HG02870 (cell line): Measurements from ENCODE around the gene SP6.

Source experiments
- ATAC-seq: cut with Tn5 transposase; IDR thresholded peaks from one replicate; pipeline ENCODE4 v1.9.1; 2021; ENCODE audit warnings: mild to moderate bottlenecking, moderate library complexity; ENCODE audit not compliant: unreplicated experiment

Gene SP6

DNA sequence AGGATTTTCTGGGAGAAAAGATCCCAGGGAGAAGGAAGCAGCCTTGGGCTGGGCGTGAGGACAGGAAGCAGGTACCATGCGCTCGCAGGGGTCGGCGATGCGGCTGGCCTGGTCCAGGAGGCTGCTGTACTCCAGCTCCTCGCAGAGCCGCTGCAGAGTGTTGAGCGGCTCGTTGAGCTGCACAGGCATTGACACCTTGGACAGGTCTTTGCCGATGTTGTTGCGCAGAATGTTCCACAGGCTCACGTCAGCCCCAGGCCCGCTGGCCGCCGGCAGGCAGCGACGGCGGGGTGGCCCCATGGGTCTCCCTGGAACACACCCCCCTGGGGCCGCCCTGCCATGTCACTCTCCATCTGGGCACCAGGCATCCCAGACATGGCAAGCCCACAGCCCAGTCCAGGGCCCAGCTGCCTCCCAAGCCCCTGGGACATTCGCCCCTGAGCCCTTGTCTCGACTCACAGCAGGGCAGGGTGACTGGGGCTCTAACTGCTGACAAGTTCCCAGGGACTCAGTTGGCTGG lies 37.4 kb downstream of the SP6 start:
- ATAC-seq, result no peak

DNA sequence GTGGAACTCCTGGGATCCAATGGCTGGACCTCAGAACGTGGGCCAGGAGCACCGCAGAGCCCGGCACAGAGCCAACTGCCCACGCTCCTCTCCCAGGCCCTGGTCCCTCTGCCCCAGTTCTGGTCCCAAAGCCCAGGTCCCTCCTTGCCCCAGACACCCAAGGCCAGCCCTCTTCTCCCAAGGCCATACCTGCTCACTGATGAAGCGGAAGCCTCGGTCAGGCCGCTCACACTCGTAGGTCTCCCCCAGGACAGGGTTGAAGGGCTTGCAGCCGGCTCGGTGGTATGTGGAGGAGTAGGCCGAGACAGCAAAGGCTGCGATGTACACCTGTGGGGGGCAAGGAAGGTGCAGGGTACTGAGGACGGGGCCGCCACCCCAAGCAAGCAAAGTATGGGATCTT lies 37.9 kb downstream of the SP6 start:
- ATAC-seq, result no peak

DNA sequence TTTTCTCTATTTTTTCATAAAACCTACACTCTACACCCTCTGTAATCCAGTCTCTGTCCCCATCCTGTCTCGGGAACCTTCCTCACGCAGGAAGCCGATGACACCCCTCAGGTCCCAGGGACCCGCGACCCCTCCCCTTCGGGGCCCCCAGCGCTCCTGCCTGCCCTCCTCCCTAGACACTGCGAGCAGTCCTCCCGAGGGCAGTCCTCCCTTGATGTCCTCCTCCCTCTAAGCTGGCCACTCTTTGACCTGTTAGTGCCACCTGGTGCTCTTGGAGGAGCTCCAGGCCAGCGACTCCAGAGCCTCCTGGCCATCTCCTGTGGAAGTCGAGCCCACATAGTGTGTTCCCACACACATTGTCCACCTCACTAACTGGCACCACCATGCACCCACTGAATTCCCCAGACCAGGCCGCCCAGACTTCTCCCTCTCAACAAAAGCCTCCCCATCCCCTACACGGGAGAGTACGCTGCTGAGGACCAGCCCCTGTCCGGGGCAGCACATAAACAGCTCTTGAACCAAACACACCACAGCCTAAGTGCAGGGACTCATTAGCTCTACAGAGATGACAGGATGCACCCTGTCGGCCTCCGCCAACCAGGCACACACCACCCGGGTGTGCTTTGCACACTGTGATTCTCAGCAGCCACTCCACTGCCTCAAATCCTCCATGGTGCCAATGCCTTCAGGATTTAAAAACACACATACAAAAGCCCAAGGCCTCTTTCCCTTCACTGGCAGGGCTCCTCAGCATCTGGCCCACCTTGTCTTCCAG lies 38.6 kb downstream of the SP6 start:
- ATAC-seq, result no peak

DNA sequence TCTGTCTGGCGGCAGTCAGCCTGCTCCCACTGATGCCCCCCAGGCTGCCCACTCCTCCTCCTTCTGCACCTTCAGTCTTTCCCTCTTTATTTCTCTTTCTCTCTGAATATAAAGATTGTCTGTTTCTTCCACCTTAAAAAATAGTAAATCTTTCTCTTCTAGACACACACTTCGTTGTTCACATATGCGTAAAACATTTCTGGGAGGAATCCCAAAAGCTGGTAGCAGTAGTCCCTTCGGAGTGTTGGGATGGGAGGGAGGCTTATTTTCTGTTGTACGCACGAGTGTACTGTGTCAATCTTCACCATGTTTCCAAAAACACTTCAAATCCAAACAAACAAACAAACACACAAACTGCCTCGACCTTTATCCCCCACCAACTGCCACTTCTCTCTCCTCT lies 39.3 kb downstream of the SP6 start:
- ATAC-seq, result no peak

DNA sequence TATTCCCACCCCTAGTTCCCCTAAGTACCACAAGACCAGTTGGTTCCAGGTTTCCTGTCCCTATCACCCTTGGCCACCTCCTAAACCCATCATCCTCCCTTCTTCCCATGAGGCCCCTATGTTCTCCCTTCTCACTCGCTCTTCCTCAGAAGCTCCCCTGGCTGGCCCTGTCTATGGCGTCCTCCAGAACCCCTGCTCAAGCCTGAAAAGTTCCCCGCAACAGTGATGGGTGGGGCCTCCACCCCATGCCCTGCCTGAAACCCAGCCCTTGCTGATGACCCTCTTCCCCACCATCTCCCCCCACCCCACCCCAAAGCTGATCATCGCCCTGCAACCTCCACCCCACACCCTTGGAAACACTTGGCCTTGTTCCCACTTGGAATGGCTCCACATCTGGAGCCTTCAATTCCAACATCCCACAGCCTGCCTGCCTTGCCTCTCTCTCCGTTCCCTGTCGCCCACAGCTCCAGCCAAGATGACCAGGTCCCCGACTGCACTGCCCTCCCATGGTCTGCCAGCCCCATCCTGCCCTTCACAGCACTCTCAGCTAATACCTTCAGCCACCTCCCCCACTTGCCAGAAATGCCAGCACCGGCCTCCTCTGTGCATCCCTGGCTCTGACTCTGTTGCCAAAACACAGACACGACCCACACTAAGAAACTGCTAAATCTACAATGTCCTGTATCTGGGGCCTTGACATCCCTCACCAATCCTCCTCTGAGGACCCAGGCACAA lies 39.9 kb downstream of the SP6 start:
- no peak for ATAC-seq

DNA sequence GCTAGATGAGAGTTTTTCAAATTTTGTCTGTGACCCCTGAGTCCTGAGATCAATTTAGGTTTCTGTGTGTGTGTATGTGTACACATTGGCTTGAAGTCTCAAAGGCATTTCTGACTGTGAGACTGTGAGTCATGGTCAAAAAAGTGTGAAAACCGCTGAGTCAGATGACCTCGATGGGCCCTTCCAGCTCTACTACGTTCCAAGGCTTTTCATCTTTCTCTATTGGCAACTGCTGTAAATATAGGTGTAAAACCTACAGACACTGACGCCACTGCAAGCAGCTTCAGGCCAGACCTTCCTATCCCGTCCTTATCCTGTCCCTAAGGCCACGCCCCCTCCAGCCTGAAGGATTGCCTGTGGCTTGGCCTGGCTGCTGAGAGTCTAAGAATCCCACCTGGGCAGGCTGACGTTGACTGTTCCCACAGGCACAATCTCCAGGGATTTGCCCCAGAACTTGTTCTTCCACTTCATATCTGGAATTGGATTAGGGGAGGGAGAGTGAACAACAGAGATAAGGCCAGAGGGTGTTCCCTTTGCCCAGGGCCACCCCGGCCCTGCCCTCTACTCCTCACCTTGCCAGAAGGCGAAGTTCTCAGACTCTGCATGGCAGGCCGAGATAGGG lies 40.7 kb downstream of the SP6 start:
- ATAC-seq, result no peak

DNA sequence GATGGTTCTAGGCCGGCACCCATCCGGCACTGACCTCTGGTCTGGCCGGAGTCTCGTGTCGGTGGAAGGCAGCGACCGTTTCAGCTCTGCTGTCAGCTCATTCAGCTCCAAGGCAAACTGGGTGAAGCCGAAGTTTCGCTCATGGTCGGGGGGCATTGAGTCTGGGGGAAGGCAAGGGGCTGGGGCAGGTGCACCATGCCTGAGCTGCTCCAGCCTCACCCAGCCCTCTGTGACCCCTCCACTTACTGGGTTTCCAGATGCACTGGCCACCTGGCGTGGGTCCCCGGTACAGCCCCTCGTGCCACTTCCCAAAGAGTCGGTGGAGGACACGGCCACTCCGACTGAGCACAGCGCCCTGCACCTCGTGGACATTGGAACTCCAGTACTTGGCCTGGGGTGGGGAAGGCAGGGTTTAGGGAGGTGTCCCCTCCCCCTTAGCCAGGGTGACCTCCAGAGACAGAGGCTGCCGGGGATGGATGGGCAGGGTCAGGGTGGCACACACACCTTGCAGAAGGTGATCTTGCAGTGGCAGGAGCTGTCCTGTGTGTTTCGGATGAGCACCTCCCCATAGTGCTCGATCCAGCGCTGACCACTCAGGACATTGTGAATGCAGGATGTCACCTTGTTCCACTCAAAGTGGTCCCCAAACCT lies 42.0 kb downstream of the SP6 start:
- ATAC-seq, result no peak

DNA sequence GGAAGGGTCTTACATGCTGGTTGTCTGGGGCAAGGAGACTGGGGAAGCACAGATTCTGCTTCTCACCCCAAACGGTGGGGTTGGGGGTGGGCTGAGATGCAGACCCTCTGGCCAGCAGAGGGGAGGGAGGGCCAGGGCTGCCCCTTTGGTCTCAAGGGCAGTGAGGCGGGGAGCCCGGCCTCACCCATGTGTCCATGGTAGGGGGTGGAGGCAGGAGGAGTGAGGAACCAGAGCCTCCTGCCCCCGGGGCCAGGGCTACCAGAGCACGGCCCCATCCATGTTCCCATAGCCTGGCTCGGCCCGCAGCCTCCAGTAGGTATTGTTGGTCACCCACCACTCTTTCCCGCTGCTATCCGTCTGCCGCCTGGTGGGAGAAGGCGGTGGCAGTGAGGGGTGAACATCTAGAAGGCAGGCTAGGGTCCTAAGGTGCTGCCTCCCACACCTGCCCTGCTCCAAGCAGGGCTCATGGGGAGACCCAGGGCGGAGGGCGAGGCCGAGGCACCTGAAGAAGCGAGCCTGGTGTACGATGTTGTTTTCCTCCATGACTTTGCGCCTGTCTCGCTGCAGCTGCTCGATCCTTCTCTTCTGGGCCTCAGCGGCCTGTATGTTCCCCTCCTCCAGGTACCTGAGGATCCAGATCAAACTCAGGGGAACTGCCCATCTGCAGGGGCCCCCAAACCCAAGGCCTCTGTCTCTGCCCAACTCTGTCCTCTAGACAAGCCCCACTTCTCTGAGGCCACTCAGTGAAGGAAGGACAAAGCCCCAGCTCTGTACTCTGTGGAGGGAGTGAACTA lies 42.7 kb downstream of the SP6 start:
- ATAC-seq, result no peak

DNA sequence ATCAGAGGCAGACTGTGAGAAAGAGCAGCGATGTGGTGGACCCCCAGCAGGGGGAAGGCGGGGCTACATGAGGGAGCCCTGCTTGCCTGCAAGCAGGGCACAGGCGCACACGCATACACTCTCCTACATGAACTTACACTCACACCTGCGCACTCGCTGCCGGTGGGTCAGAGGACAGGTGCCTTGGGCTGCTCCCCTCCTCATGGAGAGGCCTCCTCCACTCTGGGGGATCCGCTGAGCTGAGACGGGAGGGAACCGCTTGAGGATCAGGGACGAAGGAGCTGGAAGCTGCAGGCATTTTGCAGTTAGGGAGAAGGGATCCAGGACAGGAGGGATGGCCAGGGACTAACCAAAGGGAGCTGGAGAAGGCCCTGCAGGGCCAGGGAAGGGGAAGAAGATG lies 43.5 kb downstream of the SP6 start:
- no peak for ATAC-seq

DNA sequence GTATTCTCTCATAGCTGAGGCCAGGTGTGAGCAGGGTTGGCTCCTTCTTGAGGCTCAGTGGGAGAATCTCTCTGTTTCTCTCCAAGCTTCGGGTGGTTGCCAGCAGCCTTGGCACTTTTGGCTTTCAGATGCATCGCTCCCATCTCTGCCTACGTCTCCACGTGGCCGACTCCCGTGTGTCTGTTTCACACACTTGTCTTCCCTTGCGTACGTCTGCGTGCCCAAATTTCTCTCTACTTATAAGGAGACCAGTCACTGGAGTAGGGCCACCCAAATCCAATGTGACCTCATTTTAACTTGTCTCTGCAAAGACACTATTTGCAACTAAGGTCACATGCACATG lies 44.1 kb downstream of the SP6 start:
- no peak for ATAC-seq

DNA sequence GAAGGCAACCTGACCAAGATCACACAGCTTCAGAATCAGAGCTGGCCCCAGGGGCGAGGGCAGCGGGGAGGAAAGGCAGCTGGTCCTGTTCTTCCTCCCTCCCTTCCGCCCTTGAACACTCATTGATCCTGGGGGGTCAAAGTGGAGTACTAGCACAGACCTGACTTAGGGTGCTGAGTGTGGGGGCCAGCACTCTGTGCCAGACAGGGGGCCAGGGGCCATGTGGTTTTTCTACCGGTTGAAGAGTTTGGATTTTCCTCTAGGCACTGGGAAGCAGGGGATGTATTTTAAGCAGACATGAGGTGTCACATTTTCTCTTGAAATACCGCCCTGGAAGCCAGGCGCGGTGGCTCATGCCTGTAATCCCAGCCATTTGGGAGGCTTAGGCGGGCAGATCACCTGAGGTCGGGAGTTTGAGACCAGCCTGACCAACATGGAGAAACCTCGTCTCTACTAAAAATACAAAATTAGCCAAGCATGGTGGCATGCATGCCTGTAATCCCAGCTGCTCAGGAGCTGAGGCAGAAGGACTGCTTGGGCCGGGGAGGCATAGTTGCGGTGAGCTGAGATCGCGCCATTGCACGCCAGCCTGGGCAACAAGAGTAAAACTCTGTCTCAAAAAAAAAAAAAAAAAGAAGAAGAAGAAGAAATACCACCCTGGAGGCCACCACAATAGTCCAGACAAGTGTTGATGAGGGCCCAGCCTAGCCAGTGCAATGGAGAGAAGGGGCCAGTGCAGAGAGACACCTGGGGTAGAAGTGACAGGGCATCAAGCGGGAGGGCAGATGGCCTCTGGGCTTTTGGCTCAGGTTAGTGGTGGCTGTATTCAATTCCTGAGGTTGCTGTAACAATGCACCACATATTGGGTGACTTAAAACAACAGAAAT lies 44.7 kb downstream of the SP6 start:
- ATAC-seq, result no peak

DNA sequence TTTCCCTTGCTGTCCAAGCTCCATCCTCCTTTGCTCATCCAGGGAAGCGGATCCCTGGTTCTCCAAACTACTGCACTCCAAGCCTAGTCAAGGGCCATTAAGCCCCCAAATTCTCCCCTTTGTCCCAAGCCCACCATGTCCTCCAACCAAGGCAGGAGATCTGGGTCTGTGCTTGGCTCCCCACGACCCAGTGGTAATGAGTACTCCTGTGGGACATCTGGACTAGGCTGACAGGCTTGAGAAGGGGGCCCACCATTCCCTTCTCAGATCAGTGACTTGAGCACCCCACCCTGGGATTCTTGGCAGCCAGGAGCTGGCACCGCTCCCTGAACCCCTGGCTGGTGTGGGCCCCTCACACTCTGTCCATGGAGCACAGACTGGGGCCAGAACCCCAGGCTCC lies 46.5 kb downstream of the SP6 start:
- ATAC-seq, result no peak

DNA sequence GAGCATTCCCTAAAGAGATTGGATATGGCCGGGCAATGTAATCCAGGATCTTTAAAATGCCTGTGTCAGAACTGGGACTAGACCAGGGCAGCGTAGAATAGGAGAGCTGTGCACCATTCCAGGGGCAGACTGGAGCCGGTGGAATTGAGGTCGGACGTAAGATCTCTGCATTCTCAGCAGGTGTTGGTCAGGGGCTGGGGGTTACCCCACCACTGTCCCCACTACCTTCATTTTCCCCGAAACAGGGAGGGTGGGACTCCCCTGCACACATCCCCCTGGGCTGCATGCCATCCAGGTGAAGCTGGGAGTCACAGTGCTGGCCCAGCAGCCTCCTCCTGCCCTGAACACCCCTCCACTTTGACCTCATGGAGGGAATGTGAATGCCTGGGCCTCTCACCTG lies 47.2 kb downstream of the SP6 start:
- ATAC-seq, result no peak

DNA sequence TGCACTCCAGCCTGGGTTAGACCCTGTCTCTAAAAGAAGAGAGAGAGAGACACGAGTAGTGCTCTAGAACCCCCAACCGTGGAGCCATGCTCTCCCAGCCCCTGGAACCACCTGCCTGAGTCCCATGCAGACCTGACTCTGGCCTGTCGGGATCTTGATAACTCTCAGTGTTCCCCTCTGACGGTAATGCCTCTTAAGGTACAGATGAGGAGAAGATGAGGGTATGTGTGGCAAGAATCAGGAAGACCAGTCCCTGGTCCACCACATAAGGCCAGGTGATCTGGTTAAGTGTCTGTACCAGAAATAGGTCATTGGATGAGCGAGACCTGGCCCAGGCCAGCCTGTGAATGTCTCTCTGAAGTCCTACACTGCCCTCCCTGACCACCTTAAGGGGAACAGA lies 47.8 kb downstream of the SP6 start:
- ATAC-seq, result no peak

DNA sequence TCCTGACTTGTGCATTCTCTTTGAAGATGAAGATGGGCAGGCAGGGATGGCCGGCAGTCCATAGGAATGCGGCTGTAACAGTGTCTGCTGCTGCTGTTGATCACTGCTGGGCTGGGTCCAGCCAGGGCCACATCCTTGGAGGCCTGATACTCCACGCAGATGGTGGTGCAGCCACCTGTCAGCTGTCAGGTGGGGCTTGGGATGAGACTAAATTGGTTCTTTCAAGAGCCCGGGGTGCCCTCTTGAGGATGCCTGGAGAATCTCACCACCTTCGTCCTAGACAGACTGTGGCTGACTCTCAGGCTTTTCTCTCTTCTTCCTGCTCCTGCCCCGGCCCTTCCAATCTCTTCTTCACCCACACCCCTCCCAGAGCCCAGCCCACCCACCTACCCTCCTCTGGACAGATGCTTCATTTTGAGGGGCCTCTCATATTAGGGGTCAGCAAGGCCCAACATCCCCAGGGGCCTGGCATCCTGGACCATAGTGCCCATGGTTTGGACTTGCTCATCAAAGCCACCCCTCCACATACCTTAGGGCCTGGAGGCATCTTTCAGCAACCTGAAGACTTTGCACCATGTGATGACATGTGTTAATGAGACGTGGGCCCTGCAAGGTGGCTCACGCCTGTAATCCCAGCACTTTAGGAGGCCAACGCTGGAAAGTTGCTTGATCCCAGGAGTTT lies 48.5 kb downstream of the SP6 start:
- ATAC-seq, result no peak

DNA sequence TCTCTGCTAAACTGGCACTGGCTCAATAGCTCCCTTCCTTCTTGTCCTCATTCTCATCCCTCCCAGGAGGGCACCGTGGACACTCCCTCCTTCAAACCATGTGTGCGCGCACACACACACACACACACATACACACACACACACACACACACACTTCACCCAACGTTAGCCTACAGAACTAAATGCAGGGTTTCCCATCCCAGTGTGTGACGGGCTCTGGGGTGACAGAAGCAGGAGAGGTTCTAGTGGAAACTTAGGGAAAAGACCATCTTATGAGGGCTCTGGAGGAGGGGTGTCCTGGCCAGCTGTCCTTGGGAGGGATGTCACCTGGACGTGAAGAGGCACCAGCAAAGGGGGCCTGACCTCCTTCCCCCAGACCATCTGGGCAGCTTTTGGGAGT lies 49.1 kb downstream of the SP6 start:
- no peak for ATAC-seq

DNA sequence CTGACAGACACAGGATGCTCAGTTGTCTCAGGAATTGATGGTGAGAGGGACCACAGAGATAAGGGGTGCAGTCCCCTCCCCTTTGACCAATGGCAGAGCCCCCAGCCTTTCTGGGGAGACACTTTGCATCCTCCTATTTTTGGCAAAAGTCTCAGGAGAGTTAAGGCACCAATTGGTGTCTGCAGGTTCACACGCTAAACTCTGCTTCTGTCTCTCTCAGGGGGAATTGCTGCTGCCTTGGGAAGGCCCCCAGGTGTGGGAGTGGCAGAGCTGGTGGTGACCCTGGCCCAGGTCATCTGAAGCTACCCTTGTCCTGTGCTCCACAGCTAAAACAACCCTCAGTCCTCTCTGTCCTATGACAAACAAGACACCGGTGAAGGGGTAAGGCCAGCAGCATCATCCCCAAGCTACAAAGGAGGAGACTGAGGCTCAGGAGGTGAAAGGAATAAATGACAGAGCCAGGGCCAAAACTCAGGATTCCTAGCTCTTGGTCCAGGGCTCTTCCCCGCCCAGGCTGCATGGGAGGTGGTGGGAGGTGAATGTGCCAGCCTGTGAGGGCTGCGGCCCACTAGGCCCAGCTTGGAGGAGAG lies 49.7 kb downstream of the SP6 start:
- no peak for ATAC-seq

DNA sequence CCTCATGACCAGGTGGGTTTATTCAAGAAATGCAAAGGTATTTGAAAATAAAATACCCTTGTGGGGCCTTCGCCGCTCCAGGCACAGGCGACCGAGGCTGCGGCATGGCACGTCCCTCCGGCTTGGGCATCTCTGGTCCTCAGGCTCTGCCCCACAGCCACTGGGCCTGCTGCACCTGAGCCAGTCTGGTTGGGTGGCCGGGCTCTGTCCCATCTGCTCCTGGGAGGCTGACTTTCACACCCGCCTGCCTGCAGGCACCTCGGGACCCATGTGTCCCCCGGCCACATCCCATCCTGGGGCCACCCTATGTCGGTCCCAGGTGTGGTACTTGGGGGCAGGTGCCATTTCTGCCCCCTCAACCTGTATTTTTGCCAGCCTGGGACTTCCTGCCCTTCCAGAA lies 50.3 kb downstream of the SP6 start:
- no peak for ATAC-seq

DNA sequence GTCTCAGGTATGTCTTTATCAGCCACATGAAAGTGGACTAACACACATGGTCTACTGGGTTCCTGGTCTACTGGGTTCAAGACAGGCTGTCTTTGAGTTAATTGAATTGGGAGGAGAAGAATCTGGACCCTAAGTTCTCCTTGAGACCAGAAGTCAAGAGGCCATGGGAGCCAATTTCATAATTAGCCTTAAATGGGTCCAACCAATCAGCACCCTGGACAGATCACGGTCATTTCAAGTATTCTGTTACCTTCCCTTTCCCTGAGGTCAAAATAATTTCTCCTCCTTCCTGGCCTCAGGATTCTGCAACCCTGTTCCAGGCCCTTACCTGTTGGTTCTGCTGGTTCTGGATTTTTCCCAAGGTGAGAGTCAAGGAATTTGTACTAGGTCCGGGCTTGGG lies 53.2 kb downstream of the SP6 start:
- no peak for ATAC-seq
